NCI-H1105 treated with DMSO at 0.1 percent for 48 hours (cell line): ENCODE data around the gene NUDCD3.
A peak's percentile ranks its signal among the peaks of the same experiment; 100 is the strongest.

Experiments used
- DNase-seq: peaks from one replicate; lab custom pipeline; 2025; lab: John Stamatoyannopoulos, UW

The NUDCD3 gene

GRCh38 chr7:44398953-44399574, 91.4 kb downstream of the NUDCD3 start:
- peak; percentile 66 for DNase-seq

- peak; percentile 34 for DNase-seq
Measured at GRCh38 chr7:44398511-44398911, 91.9 kb downstream of the NUDCD3 start.

- no peak for DNase-seq
Measured at GRCh38 chr7:44396931-44397545, 93.4 kb downstream of the NUDCD3 start.

GRCh38 chr7:44396496-44396895, 94.0 kb downstream of the NUDCD3 start:
- DNase-seq: no peak

GRCh38 chr7:44395067-44395466, 95.4 kb downstream of the NUDCD3 start:
- DNase-seq: peak; percentile 83

GRCh38 chr7:44394636-44395035, 95.8 kb downstream of the NUDCD3 start:
- DNase-seq: peak; percentile 49

GRCh38 chr7:44394112-44394447, 96.4 kb downstream of the NUDCD3 start:
- no peak for DNase-seq

GRCh38 chr7:44393238-44394111, 97.0 kb downstream of the NUDCD3 start:
- DNase-seq: no peak

- DNase-seq: no peak
Measured at GRCh38 chr7:44392618-44393010, 97.8 kb downstream of the NUDCD3 start.

- DNase-seq: no peak
Measured at GRCh38 chr7:44391746-44392617, 98.5 kb downstream of the NUDCD3 start.

- peak; percentile 45 for DNase-seq
Measured at GRCh38 chr7:44391171-44391570, 99.3 kb downstream of the NUDCD3 start.

GRCh38 chr7:44390701-44391100, 99.8 kb downstream of the NUDCD3 start:
- DNase-seq: no peak

- DNase-seq: no peak
Measured at GRCh38 chr7:44388089-44388970, 102.1 kb downstream of the NUDCD3 start.

GRCh38 chr7:44387389-44387788, 103.1 kb downstream of the NUDCD3 start:
- DNase-seq: no peak

GRCh38 chr7:44386139-44386913, 104.1 kb downstream of the NUDCD3 start:
- DNase-seq: no peak

GRCh38 chr7:44385434-44386138, 104.9 kb downstream of the NUDCD3 start:
- no peak for DNase-seq

- DNase-seq: no peak
Measured at GRCh38 chr7:44384586-44385433, 105.6 kb downstream of the NUDCD3 start.

GRCh38 chr7:44383566-44383965, 106.9 kb downstream of the NUDCD3 start:
- no peak for DNase-seq
